ENCODE data around the gene GPR84.

DNA sequence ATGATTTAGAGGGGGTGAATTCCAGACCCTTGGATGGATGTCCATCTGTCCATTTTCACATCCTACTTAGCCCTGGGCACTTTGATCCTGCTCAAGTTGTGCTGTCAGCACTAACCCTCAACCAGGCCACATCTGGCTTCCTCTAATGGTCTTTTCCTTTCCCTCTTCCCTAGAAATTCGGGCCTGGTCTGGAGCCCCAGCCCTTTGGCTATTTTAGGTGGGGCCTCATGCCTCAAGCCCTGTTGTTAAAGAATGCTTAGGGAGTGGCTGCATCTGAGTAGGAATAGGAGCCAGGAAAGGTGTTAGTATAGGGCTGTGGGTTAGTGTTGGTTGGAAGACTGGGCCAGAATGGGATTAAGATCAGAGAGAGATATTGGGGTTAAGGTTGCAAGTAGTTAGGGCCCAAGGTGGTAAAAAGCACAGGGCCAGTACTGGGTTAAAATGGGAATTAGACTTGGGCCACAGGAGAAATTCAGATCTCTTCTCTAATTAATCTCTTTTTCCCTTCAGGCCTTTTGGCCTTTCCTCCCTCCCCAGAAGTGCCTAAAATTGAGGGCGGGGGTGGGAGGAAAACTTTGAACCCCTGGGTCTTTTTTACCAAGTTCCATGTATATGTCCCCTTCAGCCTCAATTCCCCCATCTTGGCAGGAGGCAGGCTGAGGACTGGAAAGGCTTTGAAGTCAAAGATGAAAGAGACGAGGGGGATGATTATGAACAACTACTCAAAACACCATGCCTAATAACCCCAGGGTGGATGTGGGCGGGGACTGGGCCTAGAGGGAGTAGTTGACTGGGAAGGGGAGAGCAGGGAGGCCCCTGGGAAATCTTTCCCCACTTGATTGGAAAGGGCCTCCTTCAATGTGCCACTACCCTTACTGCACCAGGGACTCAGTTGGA lies 24.2 kb upstream of the GPR84 start:
- TF ChIP-seq NFRKB (IDR thresholded peaks at IDR 0.05): no peak
- no peak for TF ChIP-seq SUZ12 (IDR thresholded peaks at IDR 0.05)
- no peak for TF ChIP-seq SP1 (IDR thresholded peaks at IDR 0.05)
- TF ChIP-seq TARDBP (IDR thresholded peaks at IDR 0.05): no peak
